GM18498 (cell line): ENCODE measurements around the gene HDLBP.

ENCODE experiments used
- ATAC-seq: cut with Tn5 transposase; IDR thresholded peaks from one replicate; pipeline ENCODE4 v1.9.1; 2021; ENCODE audit warnings: mild to moderate bottlenecking, moderate library complexity; ENCODE audit not compliant: unreplicated experiment

Gene HDLBP, protein sequence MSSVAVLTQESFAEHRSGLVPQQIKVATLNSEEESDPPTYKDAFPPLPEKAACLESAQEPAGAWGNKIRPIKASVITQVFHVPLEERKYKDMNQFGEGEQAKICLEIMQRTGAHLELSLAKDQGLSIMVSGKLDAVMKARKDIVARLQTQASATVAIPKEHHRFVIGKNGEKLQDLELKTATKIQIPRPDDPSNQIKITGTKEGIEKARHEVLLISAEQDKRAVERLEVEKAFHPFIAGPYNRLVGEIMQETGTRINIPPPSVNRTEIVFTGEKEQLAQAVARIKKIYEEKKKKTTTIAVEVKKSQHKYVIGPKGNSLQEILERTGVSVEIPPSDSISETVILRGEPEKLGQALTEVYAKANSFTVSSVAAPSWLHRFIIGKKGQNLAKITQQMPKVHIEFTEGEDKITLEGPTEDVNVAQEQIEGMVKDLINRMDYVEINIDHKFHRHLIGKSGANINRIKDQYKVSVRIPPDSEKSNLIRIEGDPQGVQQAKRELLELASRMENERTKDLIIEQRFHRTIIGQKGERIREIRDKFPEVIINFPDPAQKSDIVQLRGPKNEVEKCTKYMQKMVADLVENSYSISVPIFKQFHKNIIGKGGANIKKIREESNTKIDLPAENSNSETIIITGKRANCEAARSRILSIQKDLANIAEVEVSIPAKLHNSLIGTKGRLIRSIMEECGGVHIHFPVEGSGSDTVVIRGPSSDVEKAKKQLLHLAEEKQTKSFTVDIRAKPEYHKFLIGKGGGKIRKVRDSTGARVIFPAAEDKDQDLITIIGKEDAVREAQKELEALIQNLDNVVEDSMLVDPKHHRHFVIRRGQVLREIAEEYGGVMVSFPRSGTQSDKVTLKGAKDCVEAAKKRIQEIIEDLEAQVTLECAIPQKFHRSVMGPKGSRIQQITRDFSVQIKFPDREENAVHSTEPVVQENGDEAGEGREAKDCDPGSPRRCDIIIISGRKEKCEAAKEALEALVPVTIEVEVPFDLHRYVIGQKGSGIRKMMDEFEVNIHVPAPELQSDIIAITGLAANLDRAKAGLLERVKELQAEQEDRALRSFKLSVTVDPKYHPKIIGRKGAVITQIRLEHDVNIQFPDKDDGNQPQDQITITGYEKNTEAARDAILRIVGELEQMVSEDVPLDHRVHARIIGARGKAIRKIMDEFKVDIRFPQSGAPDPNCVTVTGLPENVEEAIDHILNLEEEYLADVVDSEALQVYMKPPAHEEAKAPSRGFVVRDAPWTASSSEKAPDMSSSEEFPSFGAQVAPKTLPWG (N-terminal part only)

DNA sequence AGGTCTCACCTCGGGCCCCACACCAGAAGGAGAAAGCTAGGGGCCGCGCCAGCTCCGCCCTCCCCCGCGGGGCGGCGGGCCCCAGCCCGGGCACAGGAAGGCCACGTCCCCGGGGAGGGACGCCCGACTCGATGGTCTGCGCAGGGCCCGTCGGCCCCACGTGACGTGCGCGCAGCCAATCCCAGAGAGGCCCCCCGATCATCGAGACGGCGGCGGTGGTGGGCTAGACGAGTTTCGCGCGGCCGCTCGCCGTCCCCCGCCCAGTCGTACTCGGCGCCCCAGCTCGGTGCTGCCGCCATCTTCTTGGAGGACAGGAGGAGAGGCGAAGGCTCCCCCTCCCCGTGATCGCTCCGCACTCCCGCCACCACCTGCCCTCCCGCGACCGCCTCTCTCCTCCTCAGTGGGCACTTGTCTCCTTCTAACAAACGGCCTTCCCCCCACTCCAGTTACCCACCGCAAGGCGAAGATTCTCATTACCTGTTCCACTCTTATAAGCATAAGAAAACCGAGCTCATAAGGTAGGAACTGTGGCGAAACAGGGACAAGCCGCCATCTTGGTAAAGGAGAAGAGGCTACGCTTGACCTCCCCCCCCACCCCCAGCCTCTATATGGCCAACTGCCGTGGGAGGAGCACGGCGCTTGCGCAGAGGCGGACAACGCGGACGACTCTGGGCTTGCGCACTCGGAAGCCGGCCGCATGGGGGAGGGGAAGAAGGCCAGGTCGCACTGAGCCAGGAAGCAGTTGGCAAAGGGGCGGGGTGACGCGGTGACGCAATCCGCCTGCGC, at the start of gene HDLBP:
HDLBP (minus strand) TSS at position 580 of the 786 bp plus-strand sequence. CDS start 48,803 bp downstream, outside the sequence.
- peak; percentile 78 for ATAC-seq

DNA sequence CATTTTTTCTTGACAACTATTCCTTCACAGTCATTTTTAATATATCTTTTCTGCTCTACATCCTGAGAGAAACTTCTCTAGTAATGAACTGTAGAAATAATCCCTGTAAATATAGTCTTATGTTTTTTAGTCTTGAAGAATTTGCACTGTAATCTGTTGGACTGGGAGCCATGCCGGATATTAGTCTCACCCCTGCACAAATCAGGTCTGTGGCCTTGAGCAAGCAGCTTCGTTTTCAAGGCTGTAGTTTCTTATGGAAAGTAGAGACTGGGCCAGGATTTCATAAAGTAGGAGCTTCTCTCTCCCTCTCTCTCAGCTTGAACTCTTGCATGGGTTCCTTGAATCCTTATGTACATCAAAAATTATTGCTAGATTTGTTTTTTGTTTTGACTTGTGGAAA, 49.3 kb upstream of the HDLBP start:
- no peak for ATAC-seq

DNA sequence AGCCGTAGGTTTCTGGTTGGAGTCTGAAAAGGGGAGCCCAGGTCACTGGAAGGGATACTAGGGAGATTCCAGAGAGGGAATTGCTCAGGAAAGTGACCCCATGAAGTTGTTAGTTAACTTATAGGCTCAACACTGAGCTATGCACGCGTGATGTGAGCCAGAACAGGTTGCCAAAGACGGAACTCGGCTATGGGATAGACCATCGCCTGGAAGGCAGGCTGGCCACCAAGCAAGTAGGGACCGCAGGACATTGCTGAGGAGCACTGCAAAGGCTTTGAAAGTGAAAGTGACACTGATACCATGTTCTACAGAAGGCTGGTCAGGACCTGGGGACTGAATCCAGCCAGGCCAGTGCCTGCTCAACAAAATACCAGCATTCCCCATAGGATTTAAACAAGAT, 48.0 kb upstream of the HDLBP start:
- ATAC-seq = no peak

DNA sequence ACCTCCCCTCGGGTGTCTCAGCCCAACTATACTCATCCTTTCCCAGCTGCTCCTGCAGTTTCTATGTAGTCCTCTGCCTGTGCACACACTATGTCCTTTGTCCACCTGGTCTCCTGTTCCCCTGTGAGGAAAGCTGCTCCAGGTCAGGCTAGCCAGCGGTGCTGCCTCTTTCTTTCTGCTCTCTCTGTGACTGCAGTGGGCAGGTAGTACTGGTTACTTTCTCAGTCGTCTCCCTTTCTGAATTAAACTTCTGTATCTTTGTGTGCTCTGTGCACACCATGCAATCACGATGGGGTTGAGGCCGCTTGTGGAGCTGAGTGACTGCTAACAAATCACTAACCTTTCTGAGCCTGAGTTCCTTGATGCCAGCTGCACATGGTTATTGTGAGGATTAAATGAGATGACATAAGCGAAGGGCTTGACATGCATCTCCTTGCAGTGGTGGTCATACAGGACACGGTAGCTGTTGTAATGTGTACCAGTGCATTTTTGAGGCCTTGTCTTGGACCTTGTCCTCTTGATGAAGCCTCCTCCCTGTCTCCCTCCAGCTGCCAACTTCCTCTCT, 44.1 kb upstream of the HDLBP start:
- no peak for ATAC-seq

DNA sequence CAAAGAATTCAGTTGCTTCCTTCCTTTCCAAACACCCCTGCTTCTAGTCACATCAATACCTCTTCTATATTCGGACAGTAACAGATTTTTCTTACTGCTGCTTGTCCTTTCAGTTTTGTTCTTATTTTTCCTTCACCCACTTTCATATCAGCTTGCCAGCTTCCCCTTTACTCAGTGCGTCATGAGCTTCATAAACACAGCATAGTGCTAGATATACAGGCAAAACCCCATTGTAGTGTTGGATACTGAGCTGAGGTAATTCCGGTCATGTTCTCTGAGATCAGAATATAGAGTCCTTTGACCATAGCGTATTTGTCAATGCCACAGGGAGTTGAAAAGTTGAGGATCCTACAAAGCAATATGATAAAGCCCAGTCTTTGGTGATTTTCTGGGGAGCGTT, 43.0 kb upstream of the HDLBP start:
- ATAC-seq = peak; percentile 34

DNA sequence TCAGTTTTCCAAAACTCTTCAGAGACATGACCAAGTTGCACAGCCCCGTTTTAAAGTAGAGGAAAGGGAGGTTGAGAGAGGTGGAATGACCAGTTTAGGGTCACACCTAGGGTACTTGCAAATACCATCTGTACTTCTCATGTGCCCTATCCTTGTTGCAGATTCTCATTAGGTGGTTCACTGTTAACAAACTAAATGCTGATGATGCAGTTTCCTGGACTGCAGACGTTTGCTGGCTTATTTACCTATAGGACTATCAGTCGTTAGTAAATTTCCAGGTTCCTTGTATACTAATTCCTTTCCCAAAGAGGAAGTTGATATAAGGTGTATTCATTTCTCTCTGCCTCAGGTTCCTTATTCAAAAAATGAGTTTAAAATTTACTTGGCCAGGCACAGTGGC, 42.1 kb upstream of the HDLBP start:
- ATAC-seq = no peak

DNA sequence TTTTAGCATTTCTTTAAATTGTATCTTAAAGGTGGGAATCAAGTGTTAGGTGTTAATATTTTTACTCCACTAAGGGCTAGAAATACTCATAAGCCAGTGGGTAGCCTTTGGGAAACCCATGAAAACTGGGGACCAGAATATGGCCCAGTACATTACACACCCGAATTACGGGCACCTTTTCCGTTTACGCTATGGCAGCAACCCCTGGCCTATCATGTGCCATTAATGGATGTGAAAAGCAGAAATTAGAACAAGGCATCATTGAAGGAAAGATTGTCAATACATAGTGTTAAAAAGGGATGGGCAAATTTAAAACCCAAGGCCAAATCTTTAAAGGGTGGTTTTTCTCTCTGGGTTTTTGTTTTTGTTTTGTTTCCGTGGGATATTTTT, 41.4 kb upstream of the HDLBP start:
- no peak for ATAC-seq

DNA sequence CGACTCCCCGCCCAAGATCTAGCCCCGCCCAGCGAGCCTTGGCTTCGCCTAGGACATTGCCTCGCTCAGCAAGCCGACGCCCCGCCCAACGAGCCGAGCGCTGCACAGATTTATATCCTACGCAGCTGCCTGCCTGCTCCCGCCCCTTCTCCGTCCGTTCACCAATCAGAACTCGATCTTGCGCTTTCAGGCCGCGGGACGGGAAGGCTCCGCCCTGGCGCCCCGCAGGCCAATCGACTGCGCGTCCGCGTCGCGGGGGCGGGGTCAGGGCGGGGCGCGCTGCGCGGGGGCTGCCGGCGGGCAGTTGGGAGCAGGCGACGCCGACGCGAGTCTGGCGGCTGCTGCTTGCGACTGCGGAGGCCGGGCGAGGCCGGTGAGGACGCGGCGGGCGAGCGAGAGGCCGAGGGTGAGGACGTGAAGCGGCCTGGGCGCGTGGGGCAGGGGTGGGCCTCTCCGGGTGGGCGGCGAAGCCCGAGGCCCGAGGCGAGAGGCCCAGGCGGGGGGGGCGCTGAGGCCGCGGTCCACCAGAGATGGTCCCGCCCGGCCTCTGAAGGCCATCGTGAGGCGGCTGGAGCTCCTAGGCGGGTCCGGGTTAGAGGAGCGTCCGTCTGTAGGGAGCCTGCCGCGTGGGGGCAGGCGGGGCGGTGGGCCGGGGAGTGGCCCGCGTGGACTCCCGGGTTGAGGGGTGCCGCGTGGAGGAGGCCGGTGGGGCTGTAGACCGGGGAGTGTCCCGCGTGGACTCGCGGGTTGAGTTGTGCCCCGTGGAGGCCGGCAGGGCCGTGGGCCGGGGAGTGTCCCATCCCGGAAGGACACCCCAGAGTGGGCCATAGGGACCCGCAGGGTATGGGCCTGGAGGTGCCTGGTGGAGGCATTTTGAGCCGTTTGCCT, 40.8 kb upstream of the HDLBP start, which contains the start of gene FARP2:
FARP2 (plus strand) TSS at position 303 of the 888 bp plus-strand sequence. CDS start 16,823 bp downstream, outside the sequence.
- ATAC-seq = peak; percentile 79

DNA sequence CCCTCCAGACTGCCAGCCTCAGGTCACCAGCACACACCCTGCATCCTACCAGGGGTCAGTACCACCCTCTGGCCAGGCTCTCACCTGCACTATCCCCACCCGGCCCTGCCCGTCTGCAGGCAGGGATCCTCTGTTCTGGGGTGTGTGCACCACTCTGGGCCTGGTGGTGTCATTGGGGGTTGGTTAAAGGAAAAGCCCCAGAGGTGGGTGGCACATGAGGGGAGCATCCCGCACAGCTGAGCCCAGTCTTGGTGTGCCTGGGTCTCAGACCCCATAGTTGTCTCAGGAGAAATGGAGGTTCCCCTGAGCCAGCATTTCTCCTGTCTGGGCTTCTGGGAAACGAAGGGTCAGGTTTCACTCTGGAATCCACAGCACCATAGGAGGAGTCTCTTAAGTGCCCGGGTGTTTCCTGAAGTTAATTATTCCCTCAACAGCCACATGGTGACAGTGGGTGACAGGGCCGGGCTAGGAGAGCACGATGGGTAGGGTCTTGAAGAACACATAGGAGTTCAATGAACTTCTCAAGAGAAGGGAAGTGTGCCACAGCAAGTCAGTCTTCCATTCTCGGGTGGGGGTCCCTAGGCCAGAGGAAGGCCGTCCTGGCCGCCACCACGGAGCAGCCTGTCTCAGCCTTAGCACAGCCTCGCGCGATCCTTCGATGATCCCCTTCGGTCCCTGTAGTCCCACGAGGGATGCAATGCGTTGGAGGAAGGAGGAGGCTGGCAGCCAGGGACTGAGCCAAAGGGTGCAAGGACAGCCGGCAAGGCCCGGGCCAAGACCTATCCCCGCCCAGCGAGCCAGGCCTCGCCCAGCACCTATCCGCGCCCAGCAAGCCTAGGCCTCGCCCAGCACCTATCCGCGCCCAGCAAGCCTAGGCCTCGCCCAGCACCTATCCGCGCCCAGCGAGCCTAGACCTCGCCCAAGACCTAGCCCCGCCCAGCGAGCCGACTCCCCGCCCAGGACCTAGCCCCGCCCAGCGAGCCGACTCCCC, 39.5 kb upstream of the HDLBP start:
- no peak for ATAC-seq

DNA sequence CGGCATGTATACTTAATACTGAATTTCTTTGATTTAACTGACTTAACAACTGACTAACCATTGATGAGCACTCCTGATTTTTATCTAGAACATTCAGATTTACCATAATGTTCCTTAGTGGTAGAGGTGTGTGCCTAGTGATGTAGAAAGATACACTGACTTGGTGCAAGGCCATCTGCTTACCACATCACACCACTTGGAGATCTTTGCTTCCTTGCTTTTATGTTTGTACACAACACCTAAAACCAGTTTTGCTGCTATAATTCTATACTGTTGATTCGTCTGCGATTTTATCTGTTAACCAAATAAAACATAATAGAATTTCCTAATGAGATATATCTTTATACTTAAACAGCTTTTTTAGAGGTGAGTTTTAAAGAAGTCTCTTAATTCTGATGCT, 36.8 kb upstream of the HDLBP start:
- no peak for ATAC-seq

DNA sequence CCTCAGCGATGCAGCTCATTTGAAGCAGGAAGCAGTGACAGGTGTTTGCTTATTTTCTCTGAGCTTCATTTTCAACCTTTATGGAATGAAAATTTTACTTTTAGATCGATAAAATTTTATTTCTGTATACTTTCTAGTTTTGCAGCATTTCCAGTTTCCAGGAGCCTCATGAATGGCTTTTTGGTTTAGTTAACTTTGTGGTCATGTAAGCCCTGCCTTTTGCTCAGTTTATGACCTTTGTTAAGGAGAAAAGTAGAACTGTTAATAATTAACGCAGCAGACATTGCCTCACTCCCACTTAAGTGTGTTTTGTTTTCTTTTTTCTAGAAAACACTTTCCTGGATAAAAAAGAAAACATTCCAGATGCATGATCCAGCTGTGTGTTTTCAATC, 36.2 kb upstream of the HDLBP start:
- no peak for ATAC-seq

DNA sequence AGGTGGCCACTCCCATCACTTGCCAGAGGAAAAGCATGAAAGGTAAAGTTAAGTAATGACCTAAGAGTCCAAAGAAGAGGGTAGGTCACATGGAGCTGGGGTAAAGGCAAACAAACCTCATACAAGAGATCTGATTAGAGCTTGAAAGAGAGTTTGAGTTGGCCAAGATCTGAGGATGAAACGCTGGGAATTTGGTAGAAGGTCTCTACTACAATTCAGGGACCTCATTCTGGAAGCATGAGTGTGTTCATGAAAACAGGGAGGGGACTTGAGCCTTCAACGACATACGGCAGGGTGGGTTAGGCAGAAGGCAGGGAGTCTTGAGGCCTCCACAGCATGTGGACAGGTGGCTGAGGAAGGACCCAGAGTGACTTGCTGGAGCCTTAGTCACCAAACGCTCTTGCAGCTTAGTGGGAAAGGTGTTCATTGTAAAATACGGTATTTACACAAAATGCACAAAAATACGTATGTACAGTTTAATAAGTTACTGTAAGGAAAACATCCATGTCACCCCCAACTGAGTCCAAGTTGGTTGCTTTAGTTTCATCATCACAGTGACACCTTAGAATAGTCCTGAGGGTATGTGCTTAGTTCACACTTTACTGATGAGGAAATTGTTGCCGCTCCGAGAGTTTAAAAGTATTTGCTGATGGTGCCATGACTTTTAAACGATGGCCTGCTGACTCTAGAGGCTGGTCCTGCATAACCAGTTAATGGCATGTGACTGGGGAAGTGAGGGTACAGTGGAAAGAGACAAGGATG, 35.6 kb upstream of the HDLBP start:
- ATAC-seq = no peak

DNA sequence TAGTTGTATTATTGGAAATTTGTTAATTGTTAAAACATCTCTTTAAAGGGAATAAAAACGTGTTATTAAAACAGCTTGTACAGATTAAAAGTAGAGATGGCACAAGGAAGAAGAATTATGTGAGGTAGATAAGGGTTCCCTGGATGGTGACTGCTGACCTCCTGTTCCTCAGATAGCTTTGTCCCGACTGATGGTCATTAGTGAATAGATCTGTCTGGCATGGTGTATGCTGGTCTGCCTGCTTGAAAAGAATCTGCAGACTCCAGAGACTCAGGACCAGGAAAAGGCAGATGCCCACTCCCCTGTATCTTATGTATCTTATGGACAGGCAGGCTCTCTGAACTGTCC, 35.0 kb upstream of the HDLBP start:
- ATAC-seq = no peak

DNA sequence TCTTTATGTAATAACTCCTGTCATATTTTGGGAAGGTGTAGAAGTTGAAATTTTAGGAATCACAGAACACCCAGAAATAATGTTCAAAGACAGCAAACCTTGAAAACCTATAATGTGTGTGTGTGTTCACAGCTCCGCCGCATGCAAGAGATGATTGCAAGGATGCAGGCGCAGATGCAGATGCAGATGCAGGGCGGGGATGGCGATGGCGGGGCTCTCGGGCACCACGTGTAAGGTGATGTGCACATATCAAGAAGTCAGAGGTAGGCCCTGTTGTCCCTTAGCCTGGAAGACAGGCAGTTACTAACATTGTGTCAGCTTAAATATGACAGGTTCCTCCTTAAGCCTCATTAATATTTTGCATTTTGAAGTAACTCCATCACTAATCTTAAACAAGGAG, 34.5 kb upstream of the HDLBP start:
- no peak for ATAC-seq

DNA sequence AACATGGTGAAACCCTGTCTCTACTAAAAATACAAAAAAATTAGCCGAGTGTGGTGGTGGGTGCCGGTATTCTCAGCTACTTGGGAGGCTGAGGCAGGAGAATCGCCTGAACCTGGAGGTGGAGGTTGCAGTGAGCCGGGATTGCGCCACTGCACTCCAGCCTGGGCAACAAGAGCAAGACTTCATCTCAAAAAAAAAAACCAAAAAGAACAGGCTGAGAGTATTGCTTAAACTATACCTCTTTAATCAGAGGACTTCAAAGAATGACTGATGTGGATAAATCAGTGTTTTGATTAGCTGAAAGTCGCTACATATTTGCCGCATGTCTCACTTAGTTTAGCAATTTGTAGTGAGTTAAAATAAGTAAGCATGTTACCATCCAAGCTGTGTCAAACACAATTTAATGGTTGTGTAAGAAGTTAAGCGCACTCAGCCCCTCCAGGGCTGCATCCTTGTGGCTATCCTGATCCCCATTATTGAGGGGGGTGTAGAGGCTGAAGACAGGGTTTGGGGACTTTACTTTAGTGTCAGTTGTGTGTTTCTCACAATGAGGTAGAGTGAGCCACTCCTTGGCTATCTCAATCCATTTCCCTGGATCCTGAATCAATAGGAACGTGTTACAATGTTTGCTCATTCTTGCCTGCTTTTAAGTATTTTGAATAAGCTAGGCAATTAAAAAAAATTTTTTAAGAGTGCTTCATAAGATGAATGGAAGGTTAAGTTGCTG, 29.6 kb upstream of the HDLBP start:
- no peak for ATAC-seq

DNA sequence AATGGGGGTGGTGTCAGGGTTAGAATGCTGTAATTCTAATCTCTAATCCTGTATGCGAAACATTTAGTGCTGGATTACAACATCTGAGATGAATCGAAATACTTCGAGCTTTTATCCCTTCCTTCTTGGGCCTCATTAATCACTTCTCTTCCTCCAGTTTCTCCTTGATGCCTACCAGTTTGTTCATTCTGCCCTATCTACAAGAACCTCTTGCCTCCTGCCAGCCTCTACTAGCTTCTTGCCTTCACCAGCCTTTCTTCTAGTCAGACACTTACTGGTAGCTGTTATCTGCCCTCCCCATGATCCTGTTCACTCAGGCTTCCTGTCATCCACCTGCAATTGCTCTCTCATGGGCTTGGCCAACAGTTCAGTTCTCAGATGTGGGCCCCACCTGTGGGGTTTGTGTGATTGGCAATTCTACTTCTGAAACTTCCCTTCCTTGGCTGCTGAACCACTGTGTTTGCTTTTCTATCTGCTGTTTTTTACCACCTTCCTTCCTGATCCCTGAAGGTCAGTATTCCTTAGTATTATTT, 25.2 kb upstream of the HDLBP start:
- ATAC-seq = no peak
